Gastroesophageal sphincter (tissue), 3 donors: ENCODE results near the gene KCNJ12.
"Not testable (repeated sequence)": the region's sequence is repeated elsewhere in the genome, so short reads cannot be mapped to it uniquely, and the experiment has no call there.

Source experiments
- CTCF ChIP-seq, 4 experiments: fragments of 200-600 bp in 2 of 4; fragments of 450-650 bp in 2 of 4; sonication (generic) in 1 of 4; IDR thresholded peaks; one replicate each; pipeline ENCODE4 v1.5.1; 2017 to 2019; ENCODE audit warnings: antibody characterized with exemption in 4 of 4, mild to moderate bottlenecking in 2 of 4, moderate library complexity in 2 of 4
- EP300 ChIP-seq: sonication (generic); formaldehyde crosslinking; IDR thresholded peaks from one replicate; pipeline ENCODE4 v1.6.1; 2017; ENCODE audit warnings: antibody characterized with exemption, mild to moderate bottlenecking
- POLR2A ChIP-seq, 2 donors: fragments of 450-650 bp; IDR thresholded peaks; one replicate each; pipeline ENCODE4 v1.6.1; 2017; ENCODE audit warnings: antibody characterized with exemption in 2 of 2, mild to moderate bottlenecking in 2 of 2, moderate library complexity in 1 of 2
- POLR2AphosphoS5 ChIP-seq: sonication (generic); formaldehyde crosslinking; IDR thresholded peaks from one replicate; pipeline ENCODE4 v1.6.1; 2017; ENCODE audit warnings: antibody characterized with exemption

- TF ChIP-seq CTCF (IDR thresholded peaks at IDR 0.05); POLR2A (IDR thresholded peaks at IDR 0.05); POLR2AphosphoS5; EP300: not testable (repeated sequence)
These were observed 33.8 kb downstream of the KCNJ12 start for GRCh38 chr17:21409971-21410370.
